GM12878 (cell line): ENCODE data around the gene CREB3L1. TPM values are rescaled to one million over a fixed set of nuclear protein-coding genes. Genes with fewer than 3 reads are reported as not detected.
A peak's percentile ranks its signal among the peaks of the same experiment; 100 is the strongest.

Source experiments
- ATAC-seq: fragments of 200-7000 bp; cut with Tn5 transposase; 3 replicates; pipeline ENCODE4 v1.9.1; 2020; ENCODE audit warnings: mild to moderate bottlenecking, moderate library complexity
- BruUV-seq: library from RNA; stranded (reverse); fragments of 400-500 nt; replicated peaks from 2 replicates; lab custom pipeline; 2021; lab: Mats Ljungman, UMichigan
- CTCF ChIA-PET: fragments of 300-600 bp; sonication (Branson Sonifier 250); formaldehyde crosslinking; extraction: SDS; loops from one replicate; lab custom pipeline; 2021; ENCODE audit warnings: inconsistent platforms; lab: Yijun Ruan, JAX
- POLR2A ChIA-PET: fragments of 350-600 bp; formaldehyde crosslinking; extraction: SDS; loops from one replicate; lab custom pipeline; 2021; ENCODE audit warnings: inconsistent platforms; lab: Charles Lee
- RAD21 ChIA-PET: fragments of 300-600 bp; sonication (Branson Sonifier 250); formaldehyde crosslinking; loops from one replicate; lab custom pipeline; 2023; ENCODE audit warnings: antibody characterized with exemption; ENCODE audit not compliant: unreplicated experiment; lab: Charles Lee
- SMC1A ChIA-PET: fragments of 300-600 bp; sonication (Branson Sonifier 250); formaldehyde crosslinking; loops from one replicate; lab custom pipeline; 2023; ENCODE audit not compliant: unreplicated experiment, uncharacterized antibody; lab: Charles Lee
- DNase-seq: peaks from one replicate; pipeline ENCODE4 v3.0.0-alpha.2; 2011; ENCODE audit warnings: low read depth, low spot score
- FAIRE-seq: peaks from 3 replicates; lab custom pipeline; 2011; peaks lifted over from hg19 to GRCh38; lab: Jason Lieb, UNC
- H2AFZ ChIP-seq: 2 replicates; pipeline ENCODE4 v1.6.0; 2011; ENCODE audit warnings: low read depth, low read length, control low read depth; ENCODE audit not compliant: control insufficient read depth
- H3K27ac ChIP-seq: 2 replicates; pipeline ENCODE4 v1.5.1; 2011; ENCODE audit warnings: control low read depth; ENCODE audit not compliant: control insufficient read depth, insufficient read depth
- H3K27me3 ChIP-seq, 2 experiments: replicated peaks in 1 of 2; 2 replicates each; pipeline versions ENCODE4 v1.6.0 to v1.6.1; 2011; ENCODE audit warnings: low read length in 1 of 2; ENCODE audit not compliant: control insufficient read depth in 2 of 2, insufficient read depth in 2 of 2
- H3K36me3 ChIP-seq, 2 experiments: 2 replicates each; pipeline ENCODE4 v1.5.1; 2011; ENCODE audit warnings: low read length in 1 of 2; ENCODE audit not compliant: control insufficient read depth in 2 of 2, insufficient read depth in 2 of 2
- H3K4me1 ChIP-seq: 2 replicates; pipeline ENCODE4 v1.6.1; 2011; ENCODE audit warnings: mild to moderate bottlenecking, low read length, moderate library complexity, mixed read lengths; ENCODE audit not compliant: control insufficient read depth, insufficient read depth
- H3K4me2 ChIP-seq: 2 replicates; pipeline ENCODE4 v1.6.0; 2011; ENCODE audit warnings: control low read depth; ENCODE audit not compliant: control insufficient read depth, insufficient read depth
- H3K4me3 ChIP-seq: fragments of 200-600 bp; sonication (generic); 2 replicates; pipeline ENCODE4 v1.5.1; 2016
- H3K79me2 ChIP-seq: 2 replicates; pipeline ENCODE4 v1.6.0; 2011; ENCODE audit warnings: low read length; ENCODE audit not compliant: control insufficient read depth, insufficient read depth
- H3K9ac ChIP-seq: 2 replicates; pipeline ENCODE4 v1.8.0; 2011; ENCODE audit warnings: low read length, control low read depth, mixed read lengths; ENCODE audit not compliant: control insufficient read depth, insufficient read depth
- H3K9me3 ChIP-seq: replicated peaks from 3 replicates; pipeline ENCODE4 v1.5.1; 2011; ENCODE audit warnings: mild to moderate bottlenecking, low read length; ENCODE audit not compliant: control insufficient read depth, insufficient read depth
- H4K20me1 ChIP-seq: 2 replicates; pipeline ENCODE4 v1.6.0; 2011; ENCODE audit not compliant: control insufficient read depth, insufficient read depth
- BACH1 ChIP-seq: fragments of 450-650 bp; IDR thresholded peaks from 2 replicates; pipeline ENCODE4 v1.6.1; 2017; ENCODE audit warnings: mild to moderate bottlenecking, borderline replicate concordance
- CBFB ChIP-seq: IDR thresholded peaks from 2 replicates; pipeline ENCODE4 v1.6.1; 2016; ENCODE audit warnings: antibody characterized with exemption, low read depth
- RELB ChIP-seq: fragments of 450-650 bp; IDR thresholded peaks from 2 replicates; pipeline ENCODE4 v1.6.1; 2017; ENCODE audit warnings: low read depth, mild to moderate bottlenecking, moderate library complexity
- SREBF1 ChIP-seq: IDR thresholded peaks from 2 replicates; pipeline ENCODE4 v1.6.1; 2012; ENCODE audit warnings: mild to moderate bottlenecking, low read length
- SUPT20H ChIP-seq: IDR thresholded peaks from 2 replicates; pipeline ENCODE4 v1.6.1; 2011; ENCODE audit warnings: low read depth, mild to moderate bottlenecking, low read length, moderate library complexity, borderline replicate concordance; ENCODE audit not compliant: control insufficient read depth
- WGBS: methylation state at CpG from one replicate; pipeline ENCODE4 v1.1.6; 2016; ENCODE audit warnings: low lambda C conversion rate; ENCODE audit not compliant: insufficient replicate concordance, insufficient coverage; ENCODE audit errors: missing lambda C conversion rate; 5-methylcytosine and 5-hydroxymethylcytosine counted together
- in situ Hi-C: fragments of 300-500 bp; cut with MboI; formaldehyde crosslinking; loops from 9 replicates; pipeline ENCODE4 v1.14.3; 2018; ENCODE audit warnings: mixed read lengths
- intact Hi-C: fragments of 100-400 bp; cut with micrococcal nuclease; formaldehyde crosslinking; loops from one replicate; pipeline ENCODE4 v1.14.2; 2022; ENCODE audit not compliant: unreplicated experiment
- polyA plus RNA-seq, 11 experiments: library from polyadenylated mRNA; depleted of rRNA in 4 of 11; unstranded in 6 of 11; stranded (reverse) in 5 of 11; fragments of >200 nt; fragmentation: Nextera tagmentation in 4 of 11; fragmentation: Illumina TruSeq in 1 of 11; extraction: Ambion mirVana in 4 of 11; extraction: Trizol in 1 of 11; gene quantifications; 1 replicate in 1 of 11; 2 replicates in 10 of 11; pipeline versions ENCODE4 v1.2.1 to v1.2.3, GENCODE V29; 2011 to 2016; ENCODE audit warnings: inconsistent platforms in 2 of 11, missing spikeins in 2 of 11, low read depth in 1 of 11
- total RNA-seq, 4 experiments: library from RNA; depleted of rRNA in 3 of 4; stranded (reverse); fragments of >200 nt in 3 of 4; fragmentation: Illumina TruSeq in 1 of 4; extraction: Trizol in 1 of 4; gene quantifications; 2 replicates each; pipeline versions ENCODE4 v1.2.1 to v1.2.3, GENCODE V29; 2013 to 2021

Gene CREB3L1
- total and polyA plus RNA-seq, 10 of the 15 experiments (the other 5 are each of a cell fraction or from before 2014, with no cell fraction given): 0.03 to 1.4 (median 0.22) TPM

- Histone ChIP-seq H4K20me1 (no peaks in the 10 kb centered on the region), H3K27ac (no peak overlapping the region), H3K4me1 (peaks cover 25% of the 10 kb centered on the region), H2AFZ (no peak overlapping the region), H3K4me2 (no peak overlapping the region), H3K27me3 (no peaks in the 10 kb centered on the region), H3K9me3 (no peaks in the 10 kb centered on the region; the same call in 2 of the 3 replicates), H3K36me3 (no peaks in the 10 kb centered on the region), H3K4me3 (no peak overlapping the region), H3K79me2 (no peaks in the 10 kb centered on the region), H3K9ac (no peak overlapping the region)
- BruUV-seq: no TSS peak
- ChIA-PET SMC1A (interaction anchor here (2.8 kb wide), 1 partner anchor 21 kb away, joined by 10 read pairs; no protein-coding TSS in a partner anchor), RAD21 (interaction anchor here (0.6 to 4.9 kb wide), 3 partner anchors 16 to 45 kb away, joined by 3 to 20 read pairs (median 3); no protein-coding TSS in a partner anchor), CTCF (interaction anchor here (5.9 kb wide), 1 partner anchor 44 kb away, joined by 60 read pairs; no protein-coding TSS in a partner anchor), POLR2A (interaction anchor here (0.7 to 0.9 kb wide), 2 partner anchors 13 to 39 kb away, joined by 3 to 8 read pairs; no protein-coding TSS in a partner anchor)
- intact Hi-C loops (no loop called here), in situ Hi-C loops (no loop called here)
- no peak for DNase-seq
- ATAC-seq: no peak
- whole genome bisulfite sequencing: 84% methylated on average over 4 of the region's 4 CpGs
- no peak for TF ChIP-seq SREBF1
- no peak for FAIRE-seq
Measured at GRCh38 chr11:46264030-46264429, 13.4 kb upstream of the CREB3L1 start.

- Histone ChIP-seq H3K9ac (no peak overlapping the region), H2AFZ (peak overlapping the region; percentile 41), H3K36me3 (no peaks in the 10 kb centered on the region), H3K79me2 (no peaks in the 10 kb centered on the region), H3K27me3 (no peaks in the 10 kb centered on the region), H3K27ac (peak overlapping the region; percentile 61)
- in situ Hi-C loops (no loop called here), intact Hi-C loops (no loop called here)
- ATAC-seq: no peak
- RAD21 ChIA-PET: interaction anchor here (4.2 to 4.9 kb wide), 2 partner anchors 12 to 44 kb away, joined by 16 to 20 read pairs; partner anchors contain the start of gene CREB3L1
- WGBS: 69% methylated on average over 9 of the region's 9 CpGs
- SMC1A ChIA-PET: interaction anchor here (1.2 to 2.8 kb wide), 3 partner anchors 22 to 44 kb away, joined by 3 to 10 read pairs (median 10); no protein-coding TSS in a partner anchor
- BruUV-seq: no TSS peak
- no peak for TF ChIP-seq BACH1
- TF ChIP-seq CBFB: no peak
- TF ChIP-seq RELB: no peak
- no peak for TF ChIP-seq SUPT20H
- TF ChIP-seq, all 136 proteins: peak for 0
- ChIA-PET CTCF (interaction anchor here (1.7 to 5.9 kb wide), 2 partner anchors 12 to 43 kb away, joined by 13 to 60 read pairs; partner anchors contain the start of gene CREB3L1), POLR2A (interaction anchor here (0.9 to 1.6 kb wide), 3 partner anchors 38 to 225 kb away, joined by 3 to 8 read pairs (median 5); no protein-coding TSS in a partner anchor)
- Histone ChIP-seq H3K9me3 (no peaks in the 10 kb centered on the region; the same call in 2 of the 3 replicates), H3K4me2 (no peak overlapping the region; the same call in 1 of the 2 replicates), H4K20me1 (no peaks in the 10 kb centered on the region), H3K4me1 (peaks cover 25% of the 10 kb centered on the region), H3K4me3 (no peak overlapping the region)
- no peak for DNase-seq
- FAIRE-seq: no peak
Measured at GRCh38 chr11:46264976-46265375, 12.5 kb upstream of the CREB3L1 start.
